Stimulated activated CD4-positive, alpha-beta T cell treated with anti-CD3 and anti-CD28 coated beads, Interleukin-2, amount 100 ng/mL, for 48 hours (primary cell): ENCODE measurements around the gene DUSP14.
A peak's percentile ranks its signal among the peaks of the same experiment; 100 is the strongest.

Source experiments
- DNase-seq, 2 donors: peaks; one replicate each; pipeline ENCODE4 v3.0.0-alpha.2; 2020

Gene DUSP14

DNA sequence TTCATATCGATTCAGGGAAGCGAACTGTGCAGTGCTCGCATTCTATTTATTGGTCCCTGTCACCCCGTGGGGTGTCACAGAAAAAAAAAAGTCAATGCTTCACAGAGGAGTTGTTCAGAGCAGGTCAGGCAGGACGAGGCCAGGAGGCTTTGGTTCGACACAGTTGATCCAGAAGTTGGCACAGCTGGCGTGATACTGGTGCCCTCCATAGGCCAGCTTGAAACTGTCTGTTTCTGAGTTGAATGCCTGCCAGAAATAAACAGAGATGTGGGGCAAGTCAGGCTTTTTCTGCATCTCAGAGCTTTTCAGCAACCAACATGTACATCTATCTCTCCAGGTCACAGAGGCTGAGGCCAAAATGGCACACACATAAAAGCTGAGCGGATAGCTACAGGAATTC lies 29.1 kb downstream of the DUSP14 start:
- no peak for DNase-seq

DNA sequence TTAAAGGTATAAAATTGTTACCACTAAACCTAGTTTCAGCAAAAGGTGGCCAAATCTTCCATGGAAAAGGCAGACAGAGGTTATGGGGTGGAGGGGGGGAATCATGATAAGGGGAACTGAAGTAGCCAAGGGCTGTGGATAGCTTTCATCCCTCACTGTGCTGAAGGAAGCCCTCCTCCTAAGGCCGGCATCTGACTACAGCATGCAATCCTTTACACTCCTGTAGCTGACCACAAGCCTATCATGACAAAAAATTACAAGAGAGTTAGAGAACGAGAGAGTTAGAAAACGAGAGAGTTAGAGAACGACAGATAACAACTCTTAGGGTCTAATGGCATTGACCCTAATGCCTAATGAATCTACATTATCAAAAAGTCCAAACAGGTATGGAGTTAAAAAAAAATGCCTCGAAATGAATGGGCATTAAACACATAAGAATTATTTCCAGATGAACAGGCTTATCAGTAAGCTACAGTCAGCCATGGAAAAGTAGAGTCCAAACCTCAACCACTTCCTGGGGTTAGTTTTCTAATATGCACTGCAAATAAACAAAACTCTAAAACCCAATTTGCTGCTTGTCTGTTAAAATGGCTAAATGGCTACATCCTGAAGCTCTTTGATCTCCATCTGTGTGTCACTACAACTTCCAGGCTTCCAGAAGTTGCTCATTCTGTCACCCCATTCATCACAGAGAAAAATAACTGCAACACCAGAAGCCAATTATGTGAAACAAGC lies 29.7 kb downstream of the DUSP14 start:
- no peak for DNase-seq

DNA sequence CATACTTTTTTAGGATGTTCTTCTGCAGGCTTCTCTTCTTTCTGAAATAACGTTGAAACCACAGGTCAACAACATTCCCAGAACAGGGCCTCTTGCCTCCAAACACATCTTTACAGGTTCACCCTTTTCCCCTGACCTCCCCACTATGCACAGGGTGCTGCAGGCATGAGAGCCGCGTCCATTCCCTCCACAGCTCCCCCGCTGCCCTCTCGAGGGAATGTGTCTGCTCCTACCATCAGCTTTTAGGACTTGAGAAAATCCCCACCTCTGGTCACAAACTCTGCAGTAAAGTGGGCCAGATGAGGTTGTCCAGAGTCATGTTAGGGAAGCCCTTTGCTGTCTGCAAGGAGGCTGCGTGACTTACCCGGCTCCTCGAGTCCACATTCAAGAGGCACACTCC lies 30.5 kb downstream of the DUSP14 start:
- no peak for DNase-seq

DNA sequence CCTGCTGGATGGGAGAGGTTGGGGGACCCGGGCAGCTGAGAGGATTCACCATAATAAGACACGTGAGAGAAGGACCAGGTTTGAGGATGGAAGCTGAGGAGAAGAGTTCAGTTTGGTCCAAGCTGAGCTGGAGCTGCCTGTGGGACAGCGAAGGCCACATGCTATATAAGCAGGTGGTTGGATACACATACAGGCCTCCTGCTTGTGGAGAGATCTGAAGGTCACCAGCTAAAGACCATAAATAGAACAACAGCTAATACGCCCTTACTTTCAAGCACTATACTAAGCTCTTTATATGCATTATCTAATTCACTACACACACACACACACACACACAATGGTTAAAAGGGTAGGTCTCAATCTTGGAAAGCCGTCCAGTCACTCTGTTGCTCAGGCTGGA lies 32.1 kb downstream of the DUSP14 start:
- DNase-seq: no peak

DNA sequence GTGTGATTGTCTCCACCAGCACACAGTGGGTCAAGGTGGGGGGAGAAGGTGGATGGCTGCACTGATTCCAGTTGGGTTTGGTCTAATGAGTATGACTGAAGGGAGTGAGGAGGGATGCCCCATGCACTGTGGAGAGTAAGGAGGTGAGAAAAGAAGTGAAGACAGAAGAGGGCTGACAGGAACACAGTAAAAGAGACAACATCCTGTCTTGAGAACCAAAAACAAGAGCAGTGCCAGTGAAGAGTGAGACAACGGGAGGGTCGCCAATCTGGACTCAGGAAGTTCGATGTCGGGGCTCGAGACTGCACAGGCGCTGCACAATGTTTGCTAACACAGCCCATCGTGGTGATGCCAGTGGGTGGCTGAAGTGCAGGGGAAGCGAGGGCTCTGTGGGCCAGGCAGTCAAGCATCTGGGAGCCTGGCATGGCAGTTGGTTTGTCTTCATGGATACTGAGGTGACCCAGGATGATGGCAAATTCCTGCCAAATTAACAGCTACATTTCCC lies 34.1 kb downstream of the DUSP14 start:
- no peak for DNase-seq

DNA sequence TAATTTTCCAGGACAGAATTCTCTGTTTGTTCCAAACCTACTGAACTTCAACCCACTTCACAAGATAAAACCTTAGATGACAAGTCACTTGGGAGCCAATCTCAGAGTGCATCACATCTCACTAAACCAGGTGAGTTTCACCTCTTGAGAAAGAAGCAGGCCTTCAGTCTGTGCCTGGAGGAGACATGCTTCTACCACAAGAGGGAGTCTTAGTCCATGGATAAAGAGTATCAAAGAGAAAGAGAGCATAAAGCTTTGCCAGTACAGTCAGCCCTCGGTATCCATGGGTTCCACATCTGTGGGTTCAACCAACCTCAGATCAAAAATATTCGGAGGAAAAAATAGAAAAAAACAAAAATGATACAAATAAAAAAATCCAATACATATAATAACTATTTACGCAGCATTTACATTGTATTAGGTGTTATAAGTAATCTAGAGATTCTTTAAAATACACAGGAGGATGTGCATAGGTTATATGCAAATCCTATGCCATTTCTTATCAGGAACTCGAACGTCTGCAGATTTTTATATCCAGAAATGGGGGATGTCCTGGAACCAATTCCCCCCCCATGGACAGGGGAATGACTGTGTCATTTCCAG lies 37.7 kb downstream of the DUSP14 start:
- peak in 1 of 2 donors; percentile 2 for DNase-seq

DNA sequence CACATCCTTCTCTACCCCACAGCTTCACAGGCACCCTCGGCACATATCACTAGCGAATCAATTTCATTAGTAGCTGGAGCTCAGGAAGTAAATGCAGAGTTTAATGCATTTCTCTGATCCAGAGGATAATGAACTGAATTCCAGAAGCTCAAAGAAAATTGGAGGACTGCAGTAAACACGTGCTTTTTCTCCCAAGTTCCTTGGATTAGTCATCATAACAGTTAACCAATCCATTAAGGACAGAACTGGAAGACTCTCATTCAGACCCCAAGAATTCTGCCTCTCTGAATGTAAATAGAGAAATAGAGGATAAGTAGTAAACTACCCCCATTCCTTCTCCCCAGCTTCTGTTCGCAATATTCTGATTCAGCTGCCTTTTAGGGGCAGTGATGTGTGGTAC lies 40.7 kb downstream of the DUSP14 start:
- DNase-seq: no peak

DNA sequence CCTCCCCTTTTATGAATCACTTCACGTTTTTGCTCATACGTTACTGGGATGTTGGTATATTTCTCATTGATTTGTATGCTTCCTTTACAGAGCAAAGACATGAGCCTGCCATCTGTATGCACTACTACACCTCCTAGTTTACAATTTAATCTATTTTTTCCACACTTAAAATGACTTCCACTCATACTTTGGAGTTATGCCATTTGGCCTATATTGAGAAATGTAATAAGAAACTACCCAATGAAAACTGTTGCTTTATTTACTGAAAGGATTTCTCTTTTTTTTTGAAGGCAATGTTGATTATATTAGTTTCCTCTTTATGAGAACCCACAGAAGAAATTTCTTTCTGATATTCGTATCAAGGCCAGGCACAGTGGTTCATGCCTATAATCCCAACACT lies 43.1 kb downstream of the DUSP14 start:
- no peak for DNase-seq

DNA sequence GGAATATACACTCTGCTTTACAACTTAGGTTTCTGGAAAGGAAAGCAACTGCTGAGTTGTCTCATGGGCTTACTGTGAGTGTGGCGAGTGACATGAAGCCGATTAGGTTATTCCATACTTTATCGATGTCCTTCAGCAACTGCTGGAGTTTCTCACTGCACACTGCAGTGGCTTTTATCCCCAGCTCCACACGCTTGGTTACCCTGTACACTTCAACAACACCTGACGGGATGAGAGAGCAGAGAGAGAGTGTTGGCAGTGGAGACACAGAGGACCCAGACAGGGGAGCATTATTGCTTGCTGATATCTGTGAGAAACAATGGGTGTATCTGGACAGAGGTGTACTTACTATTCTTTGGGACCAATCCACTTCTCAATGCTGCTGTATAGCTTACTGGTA lies 46.2 kb downstream of the DUSP14 start:
- DNase-seq: no peak

DNA sequence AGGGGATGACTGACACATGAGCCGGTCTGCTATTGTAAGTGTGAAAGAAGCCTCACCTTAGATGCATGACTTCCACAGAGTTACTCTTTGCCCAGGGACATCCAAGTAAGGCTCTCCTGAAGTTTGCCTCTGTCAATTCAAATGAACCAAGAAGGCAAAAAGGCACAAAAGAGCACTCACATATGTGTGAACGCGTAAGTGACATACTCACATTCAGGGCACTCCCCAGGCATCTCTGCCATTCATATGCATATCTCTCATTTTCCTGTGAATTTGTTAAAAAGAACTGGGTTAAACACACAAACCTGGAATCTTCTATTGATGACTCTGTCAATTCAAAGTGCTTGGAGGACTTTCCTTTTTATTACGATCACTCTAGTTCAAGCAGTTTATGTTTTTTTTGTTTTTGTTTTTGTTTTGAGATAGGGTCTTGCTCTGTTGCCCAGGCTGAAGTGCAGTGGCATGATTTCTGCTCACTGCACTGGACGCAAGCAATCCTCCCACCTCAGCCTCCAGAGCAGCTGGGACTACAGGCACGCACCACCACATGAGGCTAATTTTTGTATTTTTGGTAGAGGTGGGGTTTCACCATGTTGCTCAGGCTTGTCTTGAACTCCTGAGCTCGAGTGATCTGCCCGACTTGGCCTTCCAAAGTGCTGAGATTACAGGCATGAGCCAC lies 49.4 kb downstream of the DUSP14 start:
- no peak for DNase-seq

DNA sequence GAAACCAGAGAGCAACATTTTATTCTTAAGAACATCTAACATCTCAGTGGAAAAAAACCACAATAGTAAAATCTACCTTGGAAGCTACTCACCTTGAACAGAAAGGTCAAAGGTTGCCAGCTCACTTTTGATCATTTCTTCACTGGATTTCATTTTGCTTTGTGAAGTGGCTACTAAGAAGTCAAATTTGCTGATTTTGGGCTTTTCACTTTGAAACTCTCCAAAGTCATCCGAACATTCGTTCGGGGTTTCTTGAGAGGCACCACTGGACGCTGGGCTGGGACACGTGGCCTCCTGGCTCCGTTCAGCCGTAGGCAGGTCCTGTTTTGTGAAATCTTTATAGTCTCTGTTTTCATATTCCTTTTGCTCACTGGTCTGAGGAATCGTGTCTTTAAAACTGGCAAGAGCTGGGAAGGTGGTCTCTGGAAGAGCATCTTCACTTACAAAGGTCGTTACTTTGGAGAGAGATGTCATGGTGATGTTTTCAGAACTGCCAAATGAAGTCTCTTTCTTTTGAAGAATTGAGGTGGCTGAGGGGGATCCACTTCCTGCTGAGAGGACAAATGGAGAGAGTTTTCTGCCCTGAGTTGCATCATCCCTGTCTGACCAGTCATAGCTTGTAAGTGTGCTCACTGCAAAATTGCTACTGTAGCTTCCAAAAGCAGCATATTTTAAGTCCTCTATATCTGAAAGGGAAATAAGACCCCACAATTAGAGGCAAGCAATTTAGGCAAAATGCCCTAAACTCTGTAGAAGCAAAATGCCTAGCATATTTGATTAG lies 52.4 kb downstream of the DUSP14 start:
- no peak for DNase-seq

DNA sequence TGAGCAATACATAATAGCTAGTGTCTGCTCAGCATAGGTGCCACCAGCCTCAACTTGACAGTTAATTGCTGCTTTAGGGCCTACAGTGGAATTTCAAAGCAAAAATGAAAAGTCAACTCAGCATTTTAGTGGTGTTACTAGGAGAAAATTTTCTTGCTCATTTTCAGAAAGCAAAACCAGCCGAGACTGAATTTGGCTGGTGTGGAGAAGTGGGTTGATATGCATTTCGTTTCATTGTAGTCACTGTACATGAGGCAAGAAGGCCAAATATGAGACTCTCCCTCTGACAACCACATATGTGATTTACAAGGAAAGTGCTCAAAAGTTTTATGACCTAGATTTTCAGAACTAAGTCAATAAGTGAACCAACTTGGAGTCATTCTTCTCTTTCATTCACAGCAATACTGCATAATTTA lies 54.0 kb downstream of the DUSP14 start:
- no peak for DNase-seq

DNA sequence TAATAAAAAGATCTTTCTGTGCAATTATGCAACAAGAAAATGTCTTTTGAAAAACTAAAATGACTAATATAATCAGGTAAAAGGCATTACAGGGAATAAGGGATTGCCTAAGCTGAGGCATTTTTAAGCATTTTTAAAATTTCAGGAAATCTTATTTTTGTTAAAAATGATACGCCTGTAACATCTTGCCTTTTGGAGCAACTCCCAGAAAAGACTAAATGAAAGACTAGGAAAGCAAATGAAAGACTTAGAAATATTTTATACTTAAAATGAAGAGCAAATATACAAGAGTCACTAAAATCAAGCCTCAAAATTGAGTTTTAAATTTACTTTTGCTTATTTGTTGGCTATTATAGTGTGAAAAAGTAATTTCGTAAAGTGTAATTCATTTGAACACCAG lies 55.8 kb downstream of the DUSP14 start:
- DNase-seq: no peak

DNA sequence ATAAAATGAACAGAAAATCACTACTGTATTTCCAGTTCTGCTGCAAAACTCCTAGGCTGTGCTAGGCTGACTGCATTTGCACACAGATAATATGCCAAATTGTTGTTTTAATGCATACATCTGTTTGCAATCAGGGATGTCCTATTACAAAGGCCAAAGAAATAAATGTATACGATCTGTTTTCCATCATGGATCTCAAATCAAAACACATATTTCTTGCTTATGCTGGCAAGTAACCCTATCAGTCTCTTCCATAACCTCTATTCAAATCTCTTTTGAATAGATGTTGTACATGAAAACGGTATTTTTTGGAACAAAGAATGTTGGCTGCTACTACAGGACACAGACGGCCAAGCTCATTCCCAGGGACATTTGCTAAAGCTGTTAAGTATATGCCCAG lies 56.6 kb downstream of the DUSP14 start:
- no peak for DNase-seq

DNA sequence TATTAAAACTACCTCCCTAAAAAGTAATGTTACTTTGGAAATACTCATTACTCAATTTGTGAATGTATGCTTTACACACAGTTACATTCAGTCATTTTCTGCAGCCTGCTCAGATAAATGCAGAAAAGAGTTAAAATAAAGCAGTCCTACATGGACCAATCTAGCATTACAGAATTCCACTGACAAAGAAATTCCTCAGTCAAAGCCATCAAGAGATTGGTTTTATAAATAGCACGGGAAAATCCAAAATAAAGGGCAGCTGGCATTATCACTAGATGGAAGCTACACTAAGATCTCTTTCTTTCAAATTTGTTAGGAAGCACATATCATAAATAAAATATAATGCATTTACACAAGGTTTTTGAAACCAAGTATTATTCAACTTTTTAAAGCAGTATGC lies 58.3 kb downstream of the DUSP14 start:
- DNase-seq: no peak

DNA sequence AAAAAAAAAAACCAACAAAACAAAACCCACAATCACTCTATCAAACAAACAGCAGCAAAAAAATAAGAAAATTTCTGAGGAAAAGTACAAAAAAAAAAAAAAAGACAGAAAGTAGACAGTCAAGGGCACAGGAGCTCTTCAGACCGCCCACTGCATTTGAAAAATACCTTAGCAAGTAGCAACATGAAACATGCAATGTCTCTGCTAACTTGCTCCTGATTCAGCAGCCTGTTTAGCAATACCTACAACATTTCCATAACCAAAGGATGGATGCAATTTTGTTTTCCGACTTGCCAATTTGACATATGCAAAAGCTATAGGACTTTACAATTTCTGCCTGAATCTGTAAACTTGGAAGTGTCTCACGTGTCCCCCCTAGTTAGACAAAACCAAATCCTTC lies 62.1 kb downstream of the DUSP14 start:
- DNase-seq: no peak

DNA sequence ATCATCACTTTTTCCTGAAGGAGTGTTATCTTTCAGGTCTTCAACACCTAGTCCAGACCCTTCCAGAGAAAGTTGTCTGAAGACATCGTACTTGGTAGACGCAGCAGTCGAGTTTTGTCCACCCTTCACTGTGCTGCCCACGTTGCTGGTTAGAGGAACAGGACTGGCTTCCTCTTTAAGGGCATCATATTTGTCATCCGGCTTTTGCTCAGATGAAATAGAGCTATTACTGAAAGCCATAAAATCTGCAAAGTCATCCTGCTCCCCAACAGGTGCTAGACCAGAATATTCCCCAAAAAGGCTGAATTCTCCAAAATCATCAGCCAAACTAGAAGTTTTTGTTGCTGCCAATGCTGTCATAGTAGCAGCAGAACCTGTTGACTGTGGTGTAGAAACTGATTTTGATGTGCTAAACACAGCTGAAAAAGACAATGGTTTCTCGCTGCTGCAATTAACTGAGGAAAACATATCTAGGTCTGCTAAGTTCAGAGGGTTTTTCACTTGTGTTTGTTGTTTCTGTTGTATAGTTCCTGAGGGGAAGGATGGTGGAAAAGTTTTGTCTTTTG lies 63.8 kb downstream of the DUSP14 start:
- DNase-seq: no peak

DNA sequence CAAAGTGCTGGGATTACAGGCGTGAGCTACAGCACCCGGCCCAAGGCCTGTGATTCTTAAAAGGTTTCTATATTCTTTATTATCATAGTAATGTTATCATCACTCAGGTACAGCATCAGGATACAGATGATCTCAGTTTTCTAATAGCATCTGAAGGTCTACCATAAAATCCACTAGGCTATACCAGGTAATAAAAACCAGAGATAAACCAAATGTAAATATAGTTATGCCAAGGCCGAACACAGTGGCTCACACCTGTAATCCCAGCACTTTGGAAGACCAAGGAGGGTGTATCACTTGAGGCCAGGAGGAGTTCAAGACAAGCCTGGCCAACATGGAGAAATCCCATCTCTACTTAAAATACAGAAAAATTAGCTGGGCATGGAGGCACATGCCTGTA lies 65.7 kb downstream of the DUSP14 start:
- DNase-seq: no peak

DNA sequence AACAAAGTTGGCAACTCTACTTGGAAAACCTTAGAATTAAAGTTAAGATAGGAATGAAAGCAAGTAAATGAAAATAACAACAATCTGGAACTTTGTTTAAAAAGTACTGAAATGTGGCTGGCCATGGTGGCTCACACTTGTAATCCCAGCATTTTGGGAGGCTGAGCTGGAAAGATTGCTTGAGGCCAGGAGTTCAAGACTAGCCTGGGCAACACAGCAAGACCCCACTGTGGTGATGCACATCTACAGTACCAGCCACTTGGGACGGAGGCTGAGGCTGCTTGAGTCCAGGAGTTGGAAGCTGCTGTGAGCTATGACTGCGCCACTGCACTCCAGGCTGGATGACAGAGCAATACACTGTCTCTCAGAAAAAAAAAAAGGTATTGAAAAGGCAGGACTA lies 67.8 kb downstream of the DUSP14 start:
- no peak for DNase-seq

DNA sequence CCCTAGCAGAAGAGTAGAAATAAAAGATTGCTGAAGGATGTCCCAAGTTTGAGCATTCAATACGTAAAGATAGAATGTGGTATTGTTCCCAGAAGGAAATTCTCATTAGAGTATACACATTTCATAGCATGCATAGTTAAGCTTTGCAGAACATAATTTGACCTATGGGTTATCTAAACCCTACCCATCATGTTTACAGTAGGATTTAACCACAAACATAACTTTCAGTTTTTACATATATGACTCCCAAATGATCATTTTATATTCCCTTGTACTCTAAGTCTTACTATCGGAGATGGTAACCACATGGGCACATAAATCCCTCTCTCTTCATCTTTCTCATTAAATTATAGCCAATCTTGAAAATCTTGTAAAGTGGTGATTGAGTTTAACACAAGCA lies 68.6 kb downstream of the DUSP14 start:
- no peak for DNase-seq

DNA sequence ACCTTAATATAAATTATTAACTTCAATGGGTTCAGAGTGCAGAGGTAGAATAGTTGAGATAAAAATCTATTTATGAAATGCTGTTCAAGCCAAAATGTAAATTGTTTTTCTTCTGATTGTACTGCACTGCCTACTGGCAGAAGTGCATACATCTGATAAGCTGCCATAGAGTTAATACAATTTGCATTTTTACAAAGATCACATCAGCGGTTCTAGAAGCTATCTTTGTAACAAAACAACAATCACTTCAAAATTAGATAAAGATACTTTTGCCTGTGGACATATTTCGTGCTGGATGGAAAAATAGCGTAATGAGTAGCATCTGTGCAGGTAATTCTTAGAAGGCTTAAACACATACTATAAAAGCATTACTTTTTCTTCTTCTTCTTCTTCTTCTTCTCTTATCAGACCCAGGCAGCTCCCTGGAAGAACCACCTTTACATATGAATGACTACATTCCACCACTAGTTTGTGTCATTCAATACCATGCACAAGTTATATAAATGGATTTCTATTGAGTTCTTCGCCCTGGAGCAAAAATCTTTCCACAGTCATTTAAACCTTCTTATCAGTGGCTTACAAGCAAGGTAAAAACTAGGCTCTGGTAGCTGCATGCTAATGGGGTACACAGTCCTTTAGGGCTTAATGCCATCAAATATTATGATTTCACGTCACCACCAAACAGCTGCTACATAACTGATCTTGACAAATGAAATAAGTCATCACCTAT lies 72.5 kb downstream of the DUSP14 start:
- no peak for DNase-seq
